ENCODE results near the gene CLEC20A.

Gene CLEC20A

GRCh38 chr1:178500091-178500770, 3.5 kb upstream of the CLEC20A start:
- TF ChIP-seq, protein P1, sequence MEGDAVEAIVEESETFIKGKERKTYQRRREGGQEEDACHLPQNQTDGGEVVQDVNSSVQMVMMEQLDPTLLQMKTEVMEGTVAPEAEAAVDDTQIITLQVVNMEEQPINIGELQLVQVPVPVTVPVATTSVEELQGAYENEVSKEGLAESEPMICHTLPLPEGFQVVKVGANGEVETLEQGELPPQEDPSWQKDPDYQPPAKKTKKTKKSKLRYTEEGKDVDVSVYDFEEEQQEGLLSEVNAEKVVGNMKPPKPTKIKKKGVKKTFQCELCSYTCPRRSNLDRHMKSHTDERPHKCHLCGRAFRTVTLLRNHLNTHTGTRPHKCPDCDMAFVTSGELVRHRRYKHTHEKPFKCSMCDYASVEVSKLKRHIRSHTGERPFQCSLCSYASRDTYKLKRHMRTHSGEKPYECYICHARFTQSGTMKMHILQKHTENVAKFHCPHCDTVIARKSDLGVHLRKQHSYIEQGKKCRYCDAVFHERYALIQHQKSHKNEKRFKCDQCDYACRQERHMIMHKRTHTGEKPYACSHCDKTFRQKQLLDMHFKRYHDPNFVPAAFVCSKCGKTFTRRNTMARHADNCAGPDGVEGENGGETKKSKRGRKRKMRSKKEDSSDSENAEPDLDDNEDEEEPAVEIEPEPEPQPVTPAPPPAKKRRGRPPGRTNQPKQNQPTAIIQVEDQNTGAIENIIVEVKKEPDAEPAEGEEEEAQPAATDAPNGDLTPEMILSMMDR (IDR thresholded peaks at IDR 0.05; ENCODE audit: low read depth, low read length): no peak
- DNase-seq (ENCODE audit: extremely low read depth, low read depth): no peak

GRCh38 chr1:178498896-178499675, 2.3 kb upstream of the CLEC20A start:
- DNase-seq (ENCODE audit: extremely low read depth, low read depth): no peak
- TF ChIP-seq, protein P1 (IDR thresholded peaks at IDR 0.05; ENCODE audit: low read depth, low read length): no peak

DNA sequence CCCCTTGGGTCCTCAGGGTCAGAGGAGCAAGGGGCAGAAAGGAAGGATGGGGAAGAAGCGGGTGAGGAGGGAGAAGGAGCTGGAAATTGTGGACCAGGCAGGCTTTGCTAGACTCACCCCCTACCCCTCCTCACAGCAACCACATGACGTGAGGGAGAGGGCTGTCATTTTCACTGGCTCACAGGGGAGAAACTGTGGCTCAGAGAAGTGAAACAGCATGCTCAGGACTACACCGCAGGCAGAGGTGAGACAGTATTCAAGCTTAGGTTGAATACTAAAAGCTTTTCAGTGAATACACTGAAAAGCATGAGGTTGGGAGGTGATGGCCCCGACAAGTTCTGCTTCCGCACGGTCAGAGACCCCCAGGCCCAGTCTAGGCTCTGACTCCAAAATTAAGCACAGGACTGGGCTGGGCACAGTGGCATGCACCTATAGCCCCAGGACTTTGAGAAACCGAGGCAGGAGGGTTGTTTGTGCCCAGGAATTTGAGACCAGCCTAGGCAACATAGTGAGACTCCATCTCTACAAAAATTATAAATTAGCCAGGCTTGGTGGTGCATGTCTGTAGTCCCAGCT, 1.2 kb upstream of the CLEC20A start:
- DNase-seq (ENCODE audit: extremely low read depth, low read depth): no peak
- TF ChIP-seq, protein P1 (IDR thresholded peaks at IDR 0.05; ENCODE audit: low read depth, low read length): no peak

DNA sequence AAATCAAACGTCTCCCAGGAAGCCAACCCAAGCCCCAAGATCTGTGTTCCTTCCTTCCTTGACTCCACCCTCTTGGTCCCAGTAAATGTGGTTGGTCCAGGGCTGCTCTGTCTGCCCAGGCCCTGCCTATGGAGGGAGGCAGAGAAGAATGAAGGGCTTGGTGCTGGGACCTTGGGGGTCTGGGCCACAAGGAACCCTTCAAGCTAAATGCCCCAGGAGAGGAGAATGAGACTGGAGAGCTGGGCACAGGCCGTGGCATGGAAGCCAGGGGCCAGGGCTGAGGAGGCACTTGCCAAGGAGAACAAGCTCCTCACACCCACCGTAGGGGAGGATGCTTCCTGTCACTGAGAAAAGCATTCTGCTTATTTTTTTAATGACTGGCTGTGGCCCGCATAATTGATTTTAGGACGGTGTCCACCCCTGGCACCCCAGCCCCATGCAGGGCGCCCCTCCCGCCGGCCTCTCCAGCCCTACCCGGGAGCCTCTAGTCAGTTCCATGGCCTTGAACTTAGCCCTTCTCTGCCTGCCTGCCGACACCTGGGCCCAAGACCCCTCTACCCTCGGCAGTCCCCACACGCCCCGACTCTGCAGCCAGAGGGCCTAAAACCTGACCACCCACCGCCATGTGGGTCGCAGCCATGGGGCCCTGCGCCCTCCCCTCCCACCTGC, 889 bp downstream of the CLEC20A start:
- TF ChIP-seq, protein P1 (IDR thresholded peaks at IDR 0.05; ENCODE audit: low read depth, low read length): no peak
- no peak for DNase-seq (ENCODE audit: extremely low read depth, low read depth)

- no peak for DNase-seq (ENCODE audit: extremely low read depth, low read depth)
- TF ChIP-seq, protein P1 (IDR thresholded peaks at IDR 0.05; ENCODE audit: low read depth, low read length): no peak
Measured at GRCh38 chr1:178495158-178495557, 1.6 kb downstream of the CLEC20A start.

DNA sequence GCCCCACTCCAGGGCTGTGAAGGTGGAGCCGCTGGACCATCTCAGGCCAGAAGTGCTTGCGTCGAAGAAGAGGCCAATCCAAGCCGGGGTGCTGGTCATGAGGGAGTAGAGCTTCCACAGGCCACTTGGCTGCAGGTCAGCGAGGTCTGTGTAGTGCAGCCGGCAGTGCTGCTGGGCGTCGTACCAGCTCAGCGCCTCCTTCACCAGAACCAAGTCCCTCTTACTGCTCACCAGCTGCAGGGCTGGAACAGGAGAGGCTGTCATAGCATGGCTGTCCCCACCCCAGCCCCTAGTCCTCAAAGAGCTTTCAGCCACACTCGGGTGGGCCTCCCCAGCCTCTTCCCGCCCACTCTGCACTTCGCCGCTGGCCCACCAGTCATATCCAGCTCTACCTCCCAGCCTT, 2.2 kb downstream of the CLEC20A start:
- no peak for DNase-seq (ENCODE audit: extremely low read depth, low read depth)
- TF ChIP-seq, protein P1 (IDR thresholded peaks at IDR 0.05; ENCODE audit: low read depth, low read length): no peak
